ENCODE results near the gene POLR3B. TPM values are rescaled to one million over a fixed set of nuclear protein-coding genes. Genes with fewer than 3 reads are reported as not detected.

POLR3B gene
- total RNA-seq, 1 donor from 2014 or later: 7.1 TPM

DNA sequence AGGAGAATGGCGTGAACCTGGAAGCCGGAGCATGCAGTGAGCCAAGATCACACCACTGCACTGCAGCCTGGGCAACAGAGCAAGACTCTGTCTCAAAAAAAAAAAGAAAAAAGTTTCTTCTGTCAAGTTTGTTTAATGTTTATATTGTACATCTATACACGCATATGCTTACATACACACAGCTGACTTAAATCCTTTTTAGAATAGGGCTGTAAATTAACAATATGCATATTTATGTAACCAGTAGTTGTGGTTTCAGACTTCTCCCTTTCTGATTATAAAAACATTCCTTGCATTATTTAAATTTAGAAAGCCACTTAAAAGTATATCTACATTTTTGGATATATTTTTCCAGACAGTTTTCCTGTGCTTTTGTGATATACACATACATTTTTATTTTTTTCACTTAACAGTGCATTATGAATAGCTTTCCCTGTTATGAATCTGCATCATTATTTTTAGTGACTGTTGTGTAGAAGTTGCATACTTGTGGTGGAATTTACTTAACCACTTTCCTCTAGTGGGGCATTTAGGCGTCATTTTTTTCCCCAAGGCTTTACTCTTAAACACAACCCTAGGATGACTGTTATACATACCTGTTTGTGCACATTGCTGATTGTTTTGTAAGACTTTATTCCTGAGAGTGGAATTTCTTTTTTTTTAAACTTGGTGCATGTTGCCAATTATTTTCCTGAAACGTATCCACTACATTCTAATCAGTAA lies 29.4 kb downstream of the POLR3B start:
- intact Hi-C loops (cut with DNase I): loop anchor here (5.0 kb wide), 1 partner anchor 530 kb away; no protein-coding TSS in a partner anchor
- ATAC-seq (ENCODE audit: poor library complexity) (no peak), DNase-seq (no peak)

DNA sequence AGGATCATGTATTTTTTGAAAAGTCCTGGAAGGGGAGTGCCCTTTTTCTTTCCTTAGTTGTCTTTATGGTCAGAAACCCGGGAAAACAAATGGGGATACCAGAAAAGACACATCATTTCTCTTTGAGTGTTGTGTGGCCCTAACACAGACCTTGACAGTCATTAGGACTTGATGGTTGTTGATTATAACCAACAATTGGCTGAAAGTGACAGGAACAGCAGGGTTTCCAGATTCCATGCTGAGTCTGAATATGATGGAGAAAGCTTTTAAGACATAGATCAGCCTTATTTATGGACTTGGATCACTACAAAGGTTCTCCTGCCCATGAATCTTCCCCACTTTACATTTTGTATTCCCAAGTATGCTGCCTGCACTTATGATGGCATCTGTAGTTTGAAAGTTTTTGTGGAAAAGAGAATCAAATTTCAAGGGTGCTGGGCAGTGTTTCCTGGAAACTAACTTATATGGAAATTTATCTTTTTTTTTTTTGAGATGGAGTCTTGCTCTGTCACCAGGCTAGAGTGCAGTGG lies 30.4 kb downstream of the POLR3B start:
- DNase-seq (no peak), ATAC-seq (ENCODE audit: poor library complexity) (no peak)
- intact Hi-C loops (cut with DNase I): loop anchor here (5.0 kb wide), 1 partner anchor 529 kb away; no protein-coding TSS in a partner anchor

- intact Hi-C loops (cut with DNase I): loop anchor here (5.0 kb wide), 1 partner anchor 528 kb away; no protein-coding TSS in a partner anchor
- no peak for DNase-seq
These were observed 31.6 kb downstream of the POLR3B start for GRCh38 chr12:106389151-106389550.

GRCh38 chr12:106392759-106393158 lies 35.2 kb downstream of the POLR3B start:
- no peak for ATAC-seq (ENCODE audit: poor library complexity)

More at GRCh38 chr12:106389151-106389550, 31.6 kb downstream of the POLR3B start:
- no peak for ATAC-seq (ENCODE audit: poor library complexity)

DNA sequence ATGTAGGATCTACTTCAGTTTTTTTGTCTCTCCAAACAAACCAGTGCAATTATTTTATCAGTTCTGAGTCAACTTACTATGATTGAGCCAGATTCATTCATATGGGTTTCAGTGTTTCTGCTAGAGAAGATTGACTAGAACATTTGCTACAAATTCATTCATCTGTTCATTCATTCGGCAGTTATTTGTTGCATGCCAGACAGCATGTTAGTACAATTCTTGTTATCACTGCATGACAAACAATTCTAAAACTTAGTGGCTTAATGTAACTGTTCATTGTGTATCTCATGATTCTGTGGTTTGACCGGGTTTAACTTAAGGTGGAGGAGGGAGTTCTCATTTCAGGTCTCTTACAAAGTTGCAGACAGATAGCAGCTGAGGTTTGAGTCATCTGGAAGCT lies 52.3 kb downstream of the POLR3B start:
- no peak for ATAC-seq (ENCODE audit: poor library complexity)
- intact Hi-C loops (cut with DNase I): no loop called here
- no peak for DNase-seq

More at GRCh38 chr12:106392759-106393158, 35.2 kb downstream of the POLR3B start:
- no peak for DNase-seq
- intact Hi-C loops (cut with DNase I): no loop called here

DNA sequence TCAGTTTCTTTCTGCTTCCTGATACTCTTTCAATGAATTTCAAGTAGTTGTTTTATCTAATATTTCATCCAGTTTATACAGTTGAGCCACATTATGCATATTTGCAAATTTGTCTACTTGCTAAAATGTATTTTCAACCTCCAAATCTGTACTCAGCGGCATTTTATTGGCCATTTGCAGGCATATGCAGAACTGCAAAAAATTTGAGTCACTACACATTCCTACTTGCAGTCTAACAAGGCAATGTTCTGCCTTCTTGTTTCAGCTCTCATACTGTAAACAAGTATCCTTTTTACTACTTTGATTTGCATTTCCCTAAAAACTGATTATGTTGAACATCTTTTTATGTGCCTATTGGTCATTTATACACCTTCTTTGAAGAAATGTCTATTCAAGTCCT lies 55.0 kb downstream of the POLR3B start:
- DNase-seq (no peak), ATAC-seq (ENCODE audit: poor library complexity) (no peak)
- intact Hi-C loops (cut with DNase I): no loop called here

DNA sequence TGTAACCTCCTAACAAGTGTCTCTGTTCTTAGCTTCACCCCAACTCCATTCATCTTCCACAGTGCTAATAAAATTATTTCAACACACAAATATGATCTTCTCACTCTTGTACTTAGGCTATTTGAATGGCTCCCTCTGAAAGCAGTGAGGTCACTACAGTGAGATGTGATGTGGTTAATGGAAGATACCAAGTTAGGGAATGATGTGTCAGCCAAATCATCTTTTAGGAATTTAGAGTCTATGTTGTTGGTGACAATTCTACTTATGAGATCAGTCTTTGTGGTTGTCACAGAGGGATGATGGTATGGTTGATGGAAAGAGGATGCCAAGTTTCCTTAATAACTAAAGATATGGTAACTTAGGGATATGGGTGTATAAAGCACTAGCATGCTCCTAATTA lies 57.6 kb downstream of the POLR3B start:
- intact Hi-C loops (cut with DNase I): no loop called here
- DNase-seq: no peak
- ATAC-seq (ENCODE audit: poor library complexity): no peak

- DNase-seq: no peak
- peak; percentile 67 for ATAC-seq (ENCODE audit: poor library complexity)
- intact Hi-C loops (cut with DNase I): no loop called here
These were observed 58.7 kb downstream of the POLR3B start for GRCh38 chr12:106416273-106416672.

GRCh38 chr12:106417926-106418910 lies 60.7 kb downstream of the POLR3B start:
- ATAC-seq (ENCODE audit: poor library complexity) (peak; percentile 75), DNase-seq (no peak)
- intact Hi-C loops (cut with DNase I): no loop called here

DNA sequence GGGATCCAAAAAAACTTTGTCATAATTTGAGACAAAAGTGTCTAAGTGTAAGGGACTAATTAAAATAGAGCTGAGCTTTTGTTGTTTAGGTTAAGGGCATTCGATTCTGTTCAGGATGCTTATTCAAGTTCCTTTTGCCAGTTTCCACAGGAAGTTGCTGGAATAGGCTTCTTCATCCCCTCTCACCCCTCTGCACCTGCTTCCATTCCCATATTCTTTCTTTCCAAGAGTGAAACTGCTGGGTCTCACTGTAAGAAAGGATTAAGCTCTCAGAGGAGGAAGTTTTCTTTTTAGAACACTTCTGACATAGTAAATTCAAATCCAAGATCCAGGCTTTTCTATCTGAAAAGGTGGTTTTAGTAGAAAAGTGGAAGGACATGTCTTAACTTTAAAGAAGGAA lies 61.4 kb downstream of the POLR3B start:
- intact Hi-C loops (cut with DNase I): no loop called here
- DNase-seq (no peak), ATAC-seq (ENCODE audit: poor library complexity) (no peak)

GRCh38 chr12:106423291-106423690 lies 65.7 kb downstream of the POLR3B start:
- intact Hi-C loops (cut with DNase I): no loop called here
- no peak for ATAC-seq (ENCODE audit: poor library complexity)
- DNase-seq: no peak

DNA sequence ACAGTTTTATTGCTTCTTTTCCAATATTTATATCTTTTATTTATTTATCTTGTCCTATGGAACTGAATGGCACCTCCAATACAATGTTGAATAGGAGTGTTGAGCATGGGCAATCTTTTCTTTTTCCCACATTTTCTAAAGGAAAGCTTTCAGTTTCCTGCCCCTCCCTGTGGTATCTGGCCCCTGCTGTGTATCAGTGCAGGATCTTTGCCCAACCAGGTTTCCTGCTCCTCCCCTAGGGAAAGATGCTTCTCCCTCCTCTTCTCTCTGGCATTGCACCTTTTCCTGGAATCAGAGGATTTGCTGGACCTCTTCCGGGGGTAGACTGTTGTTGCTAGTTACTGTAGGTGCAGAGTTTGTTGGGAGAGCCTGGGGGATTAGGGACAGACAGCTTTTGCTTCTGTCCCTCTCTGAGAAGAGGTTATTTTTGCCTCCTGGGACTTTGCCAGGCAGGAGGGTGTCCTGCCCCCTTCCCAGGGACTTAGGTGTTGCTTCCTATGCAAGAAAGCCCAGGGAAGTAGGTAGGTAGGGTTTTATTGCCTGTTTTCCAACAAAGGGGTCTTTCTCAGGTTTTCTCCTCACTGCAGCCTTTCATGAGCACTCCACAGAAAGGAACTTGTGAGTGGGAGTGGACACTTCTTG lies 67.6 kb downstream of the POLR3B start:
- peak; percentile 66 for ATAC-seq (ENCODE audit: poor library complexity)
- no peak for DNase-seq
- intact Hi-C loops (cut with DNase I): no loop called here

- intact Hi-C loops (cut with DNase I): no loop called here
- DNase-seq: no peak
- no peak for ATAC-seq (ENCODE audit: poor library complexity)
These were observed 70.4 kb downstream of the POLR3B start for GRCh38 chr12:106427917-106428316.

- ATAC-seq (ENCODE audit: poor library complexity): peak; percentile 63
- intact Hi-C loops (cut with DNase I): no loop called here
- DNase-seq: no peak
These were observed 70.8 kb downstream of the POLR3B start for GRCh38 chr12:106428384-106428783.

- intact Hi-C loops (cut with DNase I): no loop called here
- DNase-seq (no peak), ATAC-seq (ENCODE audit: poor library complexity) (no peak)
These were observed 71.5 kb downstream of the POLR3B start for GRCh38 chr12:106429043-106429552.

GRCh38 chr12:106429636-106430035 lies 72.1 kb downstream of the POLR3B start:
- ATAC-seq (ENCODE audit: poor library complexity) (no peak), DNase-seq (no peak)
- intact Hi-C loops (cut with DNase I): no loop called here

- no peak for DNase-seq
- ATAC-seq (ENCODE audit: poor library complexity): no peak
- intact Hi-C loops (cut with DNase I): no loop called here
These were observed 74.4 kb downstream of the POLR3B start for GRCh38 chr12:106431839-106432411.

- ATAC-seq (ENCODE audit: poor library complexity): peak; percentile 16
- intact Hi-C loops (cut with DNase I): no loop called here
- no peak for DNase-seq
These were observed 75.5 kb downstream of the POLR3B start for GRCh38 chr12:106433055-106433454.

Measured in Right ventricle myocardium superior (tissue), 1 donor.